Panc1 (cell line): ENCODE results near the gene SH2D6. TPM values are rescaled to one million over a fixed set of nuclear protein-coding genes. Genes with fewer than 3 reads are reported as not detected.

ENCODE experiments used
- ATAC-seq: fragments of 200-7000 bp; cut with Tn5 transposase; 2 replicates; pipeline ENCODE4 v1.9.1; 2020; ENCODE audit warnings: mild to moderate bottlenecking, moderate library complexity
- BruUV-seq: library from RNA; stranded (reverse); fragments of 400-500 nt; replicated peaks from 2 replicates; lab custom pipeline; 2021; lab: Mats Ljungman, UMichigan
- CTCF ChIA-PET: fragments of 300-600 bp; sonication (Branson Sonifier 250); formaldehyde crosslinking; loops from one replicate; lab custom pipeline; 2022; ENCODE audit warnings: antibody characterized with exemption; lab: Charles Lee
- POLR2A ChIA-PET: fragments of 300-600 bp; sonication (Branson Sonifier 250); formaldehyde crosslinking; loops from one replicate; lab custom pipeline; 2022; ENCODE audit warnings: antibody characterized with exemption; lab: Charles Lee
- DNase-seq: peaks from one replicate; pipeline ENCODE4 v3.0.0-alpha.2; 2010; ENCODE audit warnings: low read depth, low spot score
- H3K27ac ChIP-seq: 2 replicates; pipeline ENCODE4 v1.5.1; 2011; ENCODE audit warnings: mild to moderate bottlenecking, low read length, inconsistent platforms
- H3K27me3 ChIP-seq: fragments of 200-500 bp; sonication (Bioruptor generic); 2 replicates; pipeline ENCODE4 v1.6.0; 2014; ENCODE audit warnings: low read length, inconsistent platforms; ENCODE audit not compliant: control insufficient read depth, insufficient read depth
- H3K36me3 ChIP-seq: fragments of 200-500 bp; sonication (Bioruptor generic); 2 replicates; pipeline ENCODE4 v1.5.1; 2014; ENCODE audit warnings: inconsistent platforms, mild to moderate bottlenecking, low read length, moderate library complexity; ENCODE audit not compliant: control insufficient read depth, insufficient read depth
- H3K4me1 ChIP-seq: 2 replicates; pipeline ENCODE4 v1.5.1; 2011; ENCODE audit warnings: inconsistent platforms, mild to moderate bottlenecking, low read length, moderate library complexity; ENCODE audit not compliant: control insufficient read depth, insufficient read depth
- H3K4me3 ChIP-seq, 2 experiments: 2 replicates each; pipeline ENCODE4 v1.5.1; 2011 to 2012; ENCODE audit warnings: low read depth in 2 of 2, low read length in 2 of 2, mild to moderate bottlenecking in 2 of 2, inconsistent platforms in 1 of 2, moderate library complexity in 1 of 2
- H3K9me3 ChIP-seq: fragments of 200-500 bp; sonication (Bioruptor generic); 2 replicates; pipeline ENCODE4 v1.5.1; 2014; ENCODE audit warnings: low read depth, mild to moderate bottlenecking, inconsistent platforms, low read length, moderate library complexity; ENCODE audit not compliant: control insufficient read depth, insufficient read depth
- POLR2AphosphoS5 ChIP-seq: IDR thresholded peaks from 2 replicates; pipeline ENCODE4 v1.6.1; 2012; ENCODE audit warnings: mild to moderate bottlenecking, low read depth, low read length, moderate library complexity
- SIN3A ChIP-seq: IDR thresholded peaks from 2 replicates; pipeline ENCODE4 v1.6.1; 2012; ENCODE audit warnings: low read depth, mild to moderate bottlenecking, low read length, moderate library complexity, borderline replicate concordance; ENCODE audit not compliant: insufficient read depth
- TCF7L2 ChIP-seq: IDR thresholded peaks from 2 replicates; pipeline ENCODE4 v1.6.1; 2011; ENCODE audit warnings: mild to moderate bottlenecking, low read depth, low read length, inconsistent platforms
- in situ Hi-C: cut with HindIII; loops from 2 replicates; pipeline ENCODE4 v1.10.0; 2016; ENCODE audit warnings: low sequenced_read_pairs, low pct_unique_long_range_greater_than_20kb
- intact Hi-C: fragments of 100-400 bp; cut with micrococcal nuclease; formaldehyde crosslinking; loops from one replicate; pipeline ENCODE4 v1.10.0; 2022; ENCODE audit not compliant: unreplicated experiment
- total RNA-seq: library from RNA; stranded (reverse); gene quantifications from one replicate; pipeline ENCODE4 v1.2.1, GENCODE V29; 2021; ENCODE audit not compliant: unreplicated experiment
- TF ChIP-seq, protein P1 (sequence below), 2 experiments: IDR thresholded peaks; 2 replicates each; pipeline ENCODE4 v1.6.1; 2011 to 2012; ENCODE audit warnings: low read depth in 2 of 2, control low read depth in 1 of 2, low read length in 1 of 2, mild to moderate bottlenecking in 1 of 2, moderate library complexity in 1 of 2; ENCODE audit not compliant: insufficient read depth in 1 of 2
- TF ChIP-seq, protein P2 (sequence below): fragments of 450-650 bp; IDR thresholded peaks from 2 replicates; pipeline ENCODE4 v1.5.1; 2017; ENCODE audit warnings: mild to moderate bottlenecking

SH2D6 gene
- total RNA-seq, 1 experiment from 2014 or later, result 3.3 TPM

- in situ Hi-C loops (no loop called here), intact Hi-C loops (no loop called here)
- no peaks in the 10 kb centered on the region for H3K27me3 ChIP-seq
- no peaks in the 10 kb centered on the region for H3K9me3 ChIP-seq
- ChIA-PET CTCF (no interaction called here), POLR2A (interaction anchor here (0.6 to 0.8 kb wide), 3 partner anchors 78 to 168 kb away, joined by 3 read pairs; no protein-coding TSS in a partner anchor)
- BruUV-seq, result no TSS peak
- no peak overlapping the region for H3K4me3 ChIP-seq
- H3K36me3 ChIP-seq, result no peaks in the 10 kb centered on the region
- no peak for DNase-seq
- peaks cover 53% of the 10 kb centered on the region for H3K4me1 ChIP-seq
- TF ChIP-seq, protein P1, sequence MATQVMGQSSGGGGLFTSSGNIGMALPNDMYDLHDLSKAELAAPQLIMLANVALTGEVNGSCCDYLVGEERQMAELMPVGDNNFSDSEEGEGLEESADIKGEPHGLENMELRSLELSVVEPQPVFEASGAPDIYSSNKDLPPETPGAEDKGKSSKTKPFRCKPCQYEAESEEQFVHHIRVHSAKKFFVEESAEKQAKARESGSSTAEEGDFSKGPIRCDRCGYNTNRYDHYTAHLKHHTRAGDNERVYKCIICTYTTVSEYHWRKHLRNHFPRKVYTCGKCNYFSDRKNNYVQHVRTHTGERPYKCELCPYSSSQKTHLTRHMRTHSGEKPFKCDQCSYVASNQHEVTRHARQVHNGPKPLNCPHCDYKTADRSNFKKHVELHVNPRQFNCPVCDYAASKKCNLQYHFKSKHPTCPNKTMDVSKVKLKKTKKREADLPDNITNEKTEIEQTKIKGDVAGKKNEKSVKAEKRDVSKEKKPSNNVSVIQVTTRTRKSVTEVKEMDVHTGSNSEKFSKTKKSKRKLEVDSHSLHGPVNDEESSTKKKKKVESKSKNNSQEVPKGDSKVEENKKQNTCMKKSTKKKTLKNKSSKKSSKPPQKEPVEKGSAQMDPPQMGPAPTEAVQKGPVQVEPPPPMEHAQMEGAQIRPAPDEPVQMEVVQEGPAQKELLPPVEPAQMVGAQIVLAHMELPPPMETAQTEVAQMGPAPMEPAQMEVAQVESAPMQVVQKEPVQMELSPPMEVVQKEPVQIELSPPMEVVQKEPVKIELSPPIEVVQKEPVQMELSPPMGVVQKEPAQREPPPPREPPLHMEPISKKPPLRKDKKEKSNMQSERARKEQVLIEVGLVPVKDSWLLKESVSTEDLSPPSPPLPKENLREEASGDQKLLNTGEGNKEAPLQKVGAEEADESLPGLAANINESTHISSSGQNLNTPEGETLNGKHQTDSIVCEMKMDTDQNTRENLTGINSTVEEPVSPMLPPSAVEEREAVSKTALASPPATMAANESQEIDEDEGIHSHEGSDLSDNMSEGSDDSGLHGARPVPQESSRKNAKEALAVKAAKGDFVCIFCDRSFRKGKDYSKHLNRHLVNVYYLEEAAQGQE (IDR thresholded peaks at IDR 0.05; ENCODE audit: insufficient read depth in 1 of 2, low read depth in 2 of 2, low read length in 1 of 2), result no peak
- TF ChIP-seq, protein P2, sequence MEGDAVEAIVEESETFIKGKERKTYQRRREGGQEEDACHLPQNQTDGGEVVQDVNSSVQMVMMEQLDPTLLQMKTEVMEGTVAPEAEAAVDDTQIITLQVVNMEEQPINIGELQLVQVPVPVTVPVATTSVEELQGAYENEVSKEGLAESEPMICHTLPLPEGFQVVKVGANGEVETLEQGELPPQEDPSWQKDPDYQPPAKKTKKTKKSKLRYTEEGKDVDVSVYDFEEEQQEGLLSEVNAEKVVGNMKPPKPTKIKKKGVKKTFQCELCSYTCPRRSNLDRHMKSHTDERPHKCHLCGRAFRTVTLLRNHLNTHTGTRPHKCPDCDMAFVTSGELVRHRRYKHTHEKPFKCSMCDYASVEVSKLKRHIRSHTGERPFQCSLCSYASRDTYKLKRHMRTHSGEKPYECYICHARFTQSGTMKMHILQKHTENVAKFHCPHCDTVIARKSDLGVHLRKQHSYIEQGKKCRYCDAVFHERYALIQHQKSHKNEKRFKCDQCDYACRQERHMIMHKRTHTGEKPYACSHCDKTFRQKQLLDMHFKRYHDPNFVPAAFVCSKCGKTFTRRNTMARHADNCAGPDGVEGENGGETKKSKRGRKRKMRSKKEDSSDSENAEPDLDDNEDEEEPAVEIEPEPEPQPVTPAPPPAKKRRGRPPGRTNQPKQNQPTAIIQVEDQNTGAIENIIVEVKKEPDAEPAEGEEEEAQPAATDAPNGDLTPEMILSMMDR, result no peak
- no peak for TF ChIP-seq POLR2AphosphoS5
- TF ChIP-seq SIN3A, result no peak
- no peak for TF ChIP-seq TCF7L2
- no peak for ATAC-seq
- H3K27ac ChIP-seq, result peak overlapping the region; percentile 87
Observed at GRCh38 chr2:85430752-85431569, 12.4 kb downstream of the SH2D6 start.

DNA sequence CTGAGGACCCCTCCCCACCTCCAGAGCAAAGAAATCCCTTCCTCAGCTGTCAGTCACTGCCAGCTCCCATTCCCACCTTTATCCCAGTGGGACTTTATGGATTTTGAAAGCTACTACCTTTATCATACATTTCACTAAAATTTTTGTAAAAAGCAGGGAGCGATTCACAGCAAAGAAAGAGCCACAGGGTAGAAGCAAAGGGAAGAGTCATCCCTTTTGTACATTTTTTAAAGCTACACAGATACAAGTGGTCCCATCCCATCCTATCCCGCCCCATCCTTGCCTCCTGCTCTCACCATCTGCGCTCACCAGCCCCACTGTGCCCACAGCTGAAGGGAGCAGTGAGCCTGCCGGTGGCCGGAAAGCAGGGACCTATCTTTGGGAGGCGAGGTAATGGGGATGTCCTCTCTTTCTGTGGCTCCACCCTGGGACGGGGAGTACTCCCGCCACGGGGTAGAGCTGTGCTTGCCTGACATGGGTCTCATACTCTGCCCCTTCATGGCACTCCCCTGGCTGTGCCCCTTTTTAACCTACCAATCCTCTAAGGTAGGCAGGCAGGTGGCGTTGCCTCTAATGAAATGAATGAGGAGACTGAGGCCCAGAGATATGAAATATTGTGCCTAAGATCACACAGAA is 13.2 kb downstream of the SH2D6 start:
- Histone ChIP-seq H3K36me3 (no peaks in the 10 kb centered on the region), H3K27ac (peak overlapping the region; percentile 87), H3K4me1 (peaks cover 61% of the 10 kb centered on the region), H3K9me3 (no peaks in the 10 kb centered on the region), H3K4me3 (no peak overlapping the region), H3K27me3 (no peaks in the 10 kb centered on the region)
- TF ChIP-seq, protein P2, result no peak
- TF ChIP-seq TCF7L2 (no peak), SIN3A (no peak), POLR2AphosphoS5 (no peak)
- TF ChIP-seq, protein P1 (IDR thresholded peaks at IDR 0.05; ENCODE audit: insufficient read depth in 1 of 2, low read depth in 2 of 2, low read length in 1 of 2), result no peak
- in situ Hi-C loops (no loop called here), intact Hi-C loops (no loop called here)
- BruUV-seq, result no TSS peak
- POLR2A ChIA-PET, result interaction anchor here (0.6 to 0.8 kb wide), 3 partner anchors 78 to 167 kb away, joined by 3 read pairs; no protein-coding TSS in a partner anchor
- CTCF ChIA-PET, result no interaction called here
- DNase-seq, result no peak
- no peak for ATAC-seq
